ENCODE measurements around the gene LRP10. TPM values are rescaled to one million over a fixed set of nuclear protein-coding genes. Genes with fewer than 3 reads are reported as not detected.
A peak's percentile ranks its signal among the peaks of the same experiment; 100 is the strongest.

The LRP10 gene
- total RNA-seq, 1 donor from 2014 or later = 0.92 TPM

DNA sequence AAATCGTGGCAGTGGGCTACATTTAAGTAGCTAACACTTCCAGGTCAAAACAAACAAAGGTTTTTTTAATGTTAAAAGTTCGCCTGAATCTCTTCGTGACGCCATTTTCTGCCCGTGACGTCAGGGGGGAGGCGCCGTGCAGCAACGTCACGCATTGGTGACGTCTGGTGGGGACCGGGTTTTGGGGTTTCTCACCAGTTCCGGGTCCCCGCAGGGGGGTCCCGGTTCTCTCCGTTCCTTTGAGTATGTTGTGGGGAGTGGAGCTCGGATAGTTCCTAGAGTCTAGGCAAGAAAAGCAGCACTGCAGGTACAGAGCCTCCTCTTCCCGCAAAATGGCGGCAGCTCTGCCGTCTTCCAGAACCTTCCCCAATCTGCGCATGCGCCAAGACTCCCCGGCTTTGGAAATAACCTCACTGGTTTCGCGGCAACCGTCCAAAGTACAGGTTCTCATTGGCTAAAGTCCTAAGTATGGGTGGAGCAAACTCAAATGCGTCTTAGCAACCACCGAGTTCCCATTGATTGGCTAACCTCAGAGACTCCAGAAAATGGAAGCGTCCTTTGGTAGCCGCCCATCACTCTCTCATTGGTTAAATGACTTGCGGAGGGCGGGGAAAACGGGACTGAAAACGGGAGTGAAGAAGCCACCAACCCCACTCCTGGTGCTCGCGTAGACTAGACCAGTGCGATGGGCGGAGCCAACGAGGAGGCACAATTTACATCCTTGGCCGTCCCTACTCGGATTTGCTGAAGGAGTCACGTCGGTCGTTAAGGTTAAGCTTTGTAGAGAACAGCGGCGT is 47.5 kb downstream of the LRP10 start, which contains the start of gene RBM23:
RBM23 (minus strand) TSS at position 346 of the 797 bp plus-strand sequence.
- Mint-ChIP-seq H3K4me1 (peaks cover 26% of the 10 kb centered on the region), H3K36me3 (peaks cover 42% of the 10 kb centered on the region), H3K27me3 (ENCODE audit: insufficient read depth, low read depth) (peaks cover 12% of the 10 kb centered on the region), H3K27ac (peak within 1 kb of the TSS; percentile 100), H3K9me3 (no peaks in the 10 kb centered on the region), H3K4me3 (peak within 1 kb of the TSS; percentile 98)
- Histone ChIP-seq H3K79me2 (ENCODE audit: low read depth) (peaks cover 47% of the 10 kb centered on the region), H3K27me3 (no peaks in the 10 kb centered on the region), H3K27ac (peak within 1 kb of the TSS; percentile 98), H3K9ac (peak within 1 kb of the TSS; percentile 83), H3K4me3 (peak within 1 kb of the TSS; percentile 76), H3F3A (ENCODE audit: low read depth) (peaks cover 31% of the 10 kb centered on the region), H2AFZ (replicated peaks) (peak within 1 kb of the TSS; percentile 92), H3K36me3 (no peaks in the 10 kb centered on the region), H3K4me1 (peaks cover 10% of the 10 kb centered on the region), H3K9me3 (ENCODE audit: low read depth) (no peaks in the 10 kb centered on the region), H3K4me2 (peak within 1 kb of the TSS; percentile 77), H4K20me1 (ENCODE audit: low read depth) (no peaks in the 10 kb centered on the region)
- peak; percentile 100 for DNase-seq (ENCODE audit: low spot score)
- no peak for TF ChIP-seq EZH2 (IDR thresholded peaks at IDR 0.05)
- no peak for TF ChIP-seq EZH2phosphoT487 (IDR thresholded peaks at IDR 0.05)
- TF ChIP-seq, protein P1, sequence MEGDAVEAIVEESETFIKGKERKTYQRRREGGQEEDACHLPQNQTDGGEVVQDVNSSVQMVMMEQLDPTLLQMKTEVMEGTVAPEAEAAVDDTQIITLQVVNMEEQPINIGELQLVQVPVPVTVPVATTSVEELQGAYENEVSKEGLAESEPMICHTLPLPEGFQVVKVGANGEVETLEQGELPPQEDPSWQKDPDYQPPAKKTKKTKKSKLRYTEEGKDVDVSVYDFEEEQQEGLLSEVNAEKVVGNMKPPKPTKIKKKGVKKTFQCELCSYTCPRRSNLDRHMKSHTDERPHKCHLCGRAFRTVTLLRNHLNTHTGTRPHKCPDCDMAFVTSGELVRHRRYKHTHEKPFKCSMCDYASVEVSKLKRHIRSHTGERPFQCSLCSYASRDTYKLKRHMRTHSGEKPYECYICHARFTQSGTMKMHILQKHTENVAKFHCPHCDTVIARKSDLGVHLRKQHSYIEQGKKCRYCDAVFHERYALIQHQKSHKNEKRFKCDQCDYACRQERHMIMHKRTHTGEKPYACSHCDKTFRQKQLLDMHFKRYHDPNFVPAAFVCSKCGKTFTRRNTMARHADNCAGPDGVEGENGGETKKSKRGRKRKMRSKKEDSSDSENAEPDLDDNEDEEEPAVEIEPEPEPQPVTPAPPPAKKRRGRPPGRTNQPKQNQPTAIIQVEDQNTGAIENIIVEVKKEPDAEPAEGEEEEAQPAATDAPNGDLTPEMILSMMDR (IDR thresholded peaks at IDR 0.05) = no peak

DNA sequence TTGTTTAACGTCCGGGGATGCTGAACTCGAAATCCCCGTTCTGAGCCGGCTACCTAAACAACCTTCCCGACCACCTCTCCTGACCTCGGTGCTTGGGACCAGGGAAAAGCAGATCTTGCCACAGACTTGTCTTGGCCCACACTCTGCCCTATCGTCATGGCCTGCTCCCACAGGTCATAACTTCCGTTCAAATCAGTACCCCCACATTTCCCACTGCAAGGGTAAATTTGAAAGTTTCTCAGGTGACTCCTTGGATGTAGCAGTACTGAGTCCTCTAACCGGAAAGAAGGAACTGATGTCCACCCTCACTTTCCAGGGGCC is 48.0 kb downstream of the LRP10 start:
- Histone ChIP-seq H3K9me3 (ENCODE audit: low read depth) (no peaks in the 10 kb centered on the region), H3K27me3 (no peaks in the 10 kb centered on the region)

DNA sequence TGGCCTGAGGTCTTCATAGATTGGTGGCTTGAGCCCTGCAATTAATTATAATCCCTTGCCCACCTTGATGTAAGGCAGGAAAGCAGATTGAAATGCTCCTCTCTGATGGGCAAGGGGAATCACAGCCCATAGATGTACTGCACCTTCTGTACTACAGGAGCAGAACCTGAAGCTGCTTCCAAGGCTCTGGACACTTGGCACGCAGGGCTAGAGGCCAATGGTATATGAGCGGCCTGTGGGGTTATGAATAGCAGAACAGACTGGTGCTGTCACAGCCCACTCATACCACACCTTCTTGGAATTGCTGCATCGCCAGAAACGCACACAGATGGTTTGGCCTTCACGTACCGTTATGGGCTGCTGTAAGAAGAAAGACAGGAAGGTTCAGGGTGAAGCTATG is 49.2 kb downstream of the LRP10 start:
- no peak for DNase-seq (ENCODE audit: low spot score)
- Mint-ChIP-seq H3K36me3 (peaks cover 45% of the 10 kb centered on the region), H3K9me3 (no peaks in the 10 kb centered on the region), H3K4me1 (peaks cover 26% of the 10 kb centered on the region), H3K4me3 (no peak overlapping the region), H3K27ac (no peak overlapping the region), H3K27me3 (ENCODE audit: insufficient read depth, low read depth) (peaks cover 12% of the 10 kb centered on the region)
- TF ChIP-seq EZH2 (IDR thresholded peaks at IDR 0.05) (no peak), EZH2phosphoT487 (IDR thresholded peaks at IDR 0.05) (no peak)
- TF ChIP-seq, protein P1 (IDR thresholded peaks at IDR 0.05) = no peak
- Histone ChIP-seq H3K36me3 (no peaks in the 10 kb centered on the region), H2AFZ (replicated peaks) (no peak overlapping the region), H4K20me1 (ENCODE audit: low read depth) (no peaks in the 10 kb centered on the region), H3K9ac (no peak overlapping the region), H3K4me2 (no peak overlapping the region), H3K27me3 (no peaks in the 10 kb centered on the region), H3K27ac (no peak overlapping the region), H3K9me3 (ENCODE audit: low read depth) (no peaks in the 10 kb centered on the region), H3K4me3 (no peak overlapping the region), H3K79me2 (ENCODE audit: low read depth) (peaks cover 30% of the 10 kb centered on the region), H3K4me1 (peaks cover 10% of the 10 kb centered on the region), H3F3A (ENCODE audit: low read depth) (peaks cover 31% of the 10 kb centered on the region)

More for the DNA sequence above, 48.0 kb downstream of the LRP10 start:
- Histone ChIP-seq H2AFZ (replicated peaks) (no peak overlapping the region), H3K4me2 (peak overlapping the region; percentile 71), H3F3A (ENCODE audit: low read depth) (peaks cover 31% of the 10 kb centered on the region), H3K4me3 (peak overlapping the region; percentile 35), H3K9ac (no peak overlapping the region), H3K27ac (peak overlapping the region; percentile 51), H3K4me1 (peaks cover 10% of the 10 kb centered on the region), H3K79me2 (ENCODE audit: low read depth) (peaks cover 41% of the 10 kb centered on the region), H3K36me3 (no peaks in the 10 kb centered on the region), H4K20me1 (ENCODE audit: low read depth) (no peaks in the 10 kb centered on the region)
- Mint-ChIP-seq H3K36me3 (peaks cover 44% of the 10 kb centered on the region), H3K27me3 (ENCODE audit: insufficient read depth, low read depth) (peaks cover 12% of the 10 kb centered on the region), H3K4me1 (peaks cover 26% of the 10 kb centered on the region), H3K27ac (peak overlapping the region; percentile 100), H3K9me3 (no peaks in the 10 kb centered on the region), H3K4me3 (peak overlapping the region; percentile 98)
- DNase-seq (ENCODE audit: low spot score) = no peak
- TF ChIP-seq EZH2 (IDR thresholded peaks at IDR 0.05) = no peak

DNA sequence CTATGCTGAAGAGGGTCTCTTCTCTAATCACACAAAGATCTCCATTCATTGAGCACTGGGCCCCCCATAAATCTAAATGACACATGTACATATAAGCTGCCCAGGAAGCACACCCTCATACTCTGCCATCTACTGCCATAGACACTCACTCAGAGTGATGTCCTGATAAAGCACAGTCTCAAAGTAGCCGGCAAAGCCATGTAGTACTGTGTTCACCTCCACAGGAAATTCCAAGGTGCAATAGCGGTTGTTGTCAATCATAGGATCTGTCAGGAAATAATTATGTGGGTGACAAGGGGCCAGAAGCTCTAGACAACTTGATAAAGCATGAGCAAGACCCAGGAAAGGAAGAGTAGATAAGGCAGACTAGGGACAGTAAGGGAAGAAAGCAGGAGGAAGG is 50.8 kb downstream of the LRP10 start:
- H3K4me2 ChIP-seq = no peak overlapping the region
- TF ChIP-seq EZH2 (IDR thresholded peaks at IDR 0.05) (no peak), EZH2phosphoT487 (IDR thresholded peaks at IDR 0.05) (no peak)
- TF ChIP-seq, protein P1 (IDR thresholded peaks at IDR 0.05) = no peak
- H3K79me2 ChIP-seq (ENCODE audit: low read depth) = peaks cover 23% of the 10 kb centered on the region
- peaks cover 10% of the 10 kb centered on the region for H3K4me1 ChIP-seq
- no peak for DNase-seq (ENCODE audit: low spot score)
- Mint-ChIP-seq H3K36me3 (peaks cover 52% of the 10 kb centered on the region), H3K27me3 (ENCODE audit: insufficient read depth, low read depth) (peaks cover 12% of the 10 kb centered on the region), H3K27ac (no peak overlapping the region), H3K9me3 (no peaks in the 10 kb centered on the region), H3K4me1 (peaks cover 28% of the 10 kb centered on the region), H3K4me3 (no peak overlapping the region)
- H3K9me3 ChIP-seq (ENCODE audit: low read depth) = no peaks in the 10 kb centered on the region
- H2AFZ ChIP-seq (replicated peaks) = no peak overlapping the region
- H3K36me3 ChIP-seq = no peaks in the 10 kb centered on the region
- no peaks in the 10 kb centered on the region for H3K27me3 ChIP-seq
- H4K20me1 ChIP-seq (ENCODE audit: low read depth) = no peaks in the 10 kb centered on the region
- peaks cover 27% of the 10 kb centered on the region for H3F3A ChIP-seq (ENCODE audit: low read depth)
- H3K27ac ChIP-seq = no peak overlapping the region
- H3K4me3 ChIP-seq = no peak overlapping the region
- no peak overlapping the region for H3K9ac ChIP-seq

All from neural progenitor cell (in vitro differentiated cells).